H1 (cell line): ENCODE measurements around the gene CHST1. TPM values are rescaled to one million over a fixed set of nuclear protein-coding genes. Genes with fewer than 3 reads are reported as not detected.

Experiments used
- CTCF ChIA-PET: fragments of 300-600 bp; sonication (Branson Sonifier 250); formaldehyde crosslinking; loops from one replicate; lab custom pipeline; 2021; ENCODE audit not compliant: partially characterized antibody; lab: Charles Lee
- POLR2A ChIA-PET: fragments of 300-600 bp; sonication (Branson Sonifier 250); formaldehyde crosslinking; loops from one replicate; lab custom pipeline; 2021; ENCODE audit warnings: inconsistent platforms; ENCODE audit not compliant: partially characterized antibody; lab: Charles Lee
- DNase-seq, 2 experiments: peaks; one replicate each; pipeline versions ENCODE4 v3.0.0 to v3.0.0-alpha.2; 2010 to 2022; ENCODE audit warnings: low spot score in 2 of 2, low read depth in 1 of 2, mixed read lengths in 1 of 2
- FAIRE-seq: peaks from 2 replicates; lab custom pipeline; 2011; peaks lifted over from hg19 to GRCh38; lab: Jason Lieb, UNC
- H2AFZ ChIP-seq: 2 replicates; pipeline ENCODE4 v1.8.1; 2012; ENCODE audit warnings: low read length, inconsistent platforms
- H2AK5ac ChIP-seq: 2 replicates; pipeline ENCODE4 v1.6.1; 2013; ENCODE audit warnings: low read depth, low read length
- H2BK120ac ChIP-seq: replicated peaks from 2 replicates; pipeline ENCODE3; 2013; ENCODE audit warnings: low read depth, low read length, inconsistent platforms
- H2BK12ac ChIP-seq: 2 replicates; pipeline ENCODE4 v1.6.1; 2013; ENCODE audit warnings: low read depth, low read length
- H2BK15ac ChIP-seq: 2 replicates; pipeline ENCODE4 v1.6.1; 2013; ENCODE audit warnings: low read length
- H2BK20ac ChIP-seq: 2 replicates; pipeline ENCODE4 v1.6.1; 2013; ENCODE audit warnings: low read length
- H2BK5ac ChIP-seq: 2 replicates; pipeline ENCODE4 v1.6.1; 2013; ENCODE audit warnings: low read depth, low read length
- H3K14ac ChIP-seq: 2 replicates; pipeline ENCODE4 v1.6.1; 2013; ENCODE audit warnings: inconsistent platforms; ENCODE audit not compliant: insufficient read length
- H3K18ac ChIP-seq: 2 replicates; pipeline ENCODE4 v1.6.1; 2013; ENCODE audit warnings: low read length; ENCODE audit errors: extremely low read depth
- H3K23ac ChIP-seq: 2 replicates; pipeline ENCODE4 v1.6.1; 2013; ENCODE audit warnings: inconsistent platforms; ENCODE audit not compliant: insufficient read length
- H3K23me2 ChIP-seq: 2 replicates; pipeline ENCODE4 v1.6.1; 2013; ENCODE audit warnings: low read depth, low read length
- H3K27ac ChIP-seq: 2 replicates; pipeline ENCODE4 v1.6.1; 2011; ENCODE audit warnings: low read depth, low read length, inconsistent platforms
- H3K27me3 ChIP-seq, 4 experiments: replicated peaks in 1 of 4; 1 replicate in 1 of 4; 2 replicates in 3 of 4; pipeline versions ENCODE4 v1.6.1 to v1.8.1; 2011 to 2013; ENCODE audit warnings: low read length in 3 of 4, mild to moderate bottlenecking in 3 of 4, inconsistent platforms in 2 of 4, mixed read lengths in 2 of 4, moderate library complexity in 1 of 4; ENCODE audit not compliant: control insufficient read depth in 3 of 4, insufficient read depth in 3 of 4; ENCODE audit errors: extremely low read depth in 1 of 4
- H3K36me3 ChIP-seq, 4 experiments: 2 replicates each; pipeline versions ENCODE4 v1.6.1 to v1.8.1; 2011 to 2013; ENCODE audit warnings: mild to moderate bottlenecking in 4 of 4, low read length in 3 of 4, moderate library complexity in 2 of 4, control low read depth in 1 of 4, inconsistent platforms in 1 of 4; ENCODE audit not compliant: insufficient read depth in 4 of 4, control insufficient read depth in 2 of 4
- H3K4ac ChIP-seq: replicated peaks from 2 replicates; pipeline ENCODE3; 2013; ENCODE audit warnings: low read length, low read depth, mixed read lengths, inconsistent platforms; ENCODE audit not compliant: insufficient read length
- H3K4me1 ChIP-seq, 4 experiments: replicated peaks in 1 of 4; 1 replicate in 1 of 4; 2 replicates in 3 of 4; pipeline versions ENCODE4 v1.6.1 to v1.8.1; 2011 to 2013; ENCODE audit warnings: low read length in 3 of 4, inconsistent platforms in 2 of 4, mixed read lengths in 1 of 4; ENCODE audit not compliant: insufficient read depth in 4 of 4, control insufficient read depth in 3 of 4
- H3K4me2 ChIP-seq, 2 experiments: 2 replicates each; pipeline versions ENCODE4 v1.6.1 to v1.8.1; 2011 to 2013; ENCODE audit warnings: low read depth in 2 of 2, low read length in 2 of 2, control low read depth in 1 of 2, inconsistent platforms in 1 of 2, mild to moderate bottlenecking in 1 of 2; ENCODE audit not compliant: insufficient read depth in 1 of 2
- H3K4me3 ChIP-seq, 4 experiments: fragments of 200-600, 300-600 bp in 1 of 4; sonication (generic), shearing (Covaris generic), sonication (Bioruptor Twin) in 1 of 4; 2 replicates each; pipeline versions ENCODE4 v1.5.1 to v1.8.1; 2011 to 2016; ENCODE audit warnings: low read length in 4 of 4, low read depth in 3 of 4, control low read depth in 2 of 4, inconsistent platforms in 2 of 4, mild to moderate bottlenecking in 2 of 4, mixed read lengths in 1 of 4, moderate library complexity in 1 of 4; ENCODE audit not compliant: insufficient read depth in 2 of 4; ENCODE audit errors: extremely low read depth in 1 of 4
- H3K56ac ChIP-seq: replicated peaks from 2 replicates; pipeline ENCODE3; 2013; ENCODE audit warnings: low read depth, mild to moderate bottlenecking, mixed read lengths, low read length, inconsistent platforms; ENCODE audit not compliant: insufficient read length
- H3K79me1 ChIP-seq: 2 replicates; pipeline ENCODE4 v1.6.1; 2013; ENCODE audit warnings: low read depth, low read length, control low read depth
- H3K79me2 ChIP-seq, 2 experiments: 2 replicates each; pipeline versions ENCODE4 v1.6.1 to v1.8.1; 2012 to 2013; ENCODE audit warnings: low read length in 2 of 2, mild to moderate bottlenecking in 2 of 2, inconsistent platforms in 1 of 2; ENCODE audit not compliant: insufficient read depth in 2 of 2, control insufficient read depth in 1 of 2
- H3K9ac ChIP-seq, 4 experiments: replicated peaks in 1 of 4; 1 replicate in 1 of 4; 2 replicates in 3 of 4; pipeline versions ENCODE4 v1.6.1 to v1.8.1; 2011 to 2013; ENCODE audit warnings: low read depth in 3 of 4, low read length in 3 of 4, control low read depth in 2 of 4, mild to moderate bottlenecking in 2 of 4, moderate library complexity in 2 of 4, inconsistent platforms in 1 of 4; ENCODE audit errors: extremely low read depth in 1 of 4
- H3K9me3 ChIP-seq, 2 experiments: 2 replicates each; pipeline versions ENCODE4 v1.6.1 to v1.8.1; 2012 to 2013; ENCODE audit warnings: mild to moderate bottlenecking in 2 of 2, moderate library complexity in 2 of 2, control low read depth in 1 of 2, inconsistent platforms in 1 of 2, low read depth in 1 of 2, low read length in 1 of 2, mixed read lengths in 1 of 2; ENCODE audit not compliant: insufficient read depth in 2 of 2
- H4K20me1 ChIP-seq, 2 experiments: replicated peaks in 1 of 2; 2 replicates each; pipeline versions ENCODE3 to v1.8.1; 2011 to 2013; ENCODE audit warnings: inconsistent platforms in 2 of 2, low read length in 2 of 2, mild to moderate bottlenecking in 1 of 2; ENCODE audit not compliant: insufficient read depth in 2 of 2, control insufficient read depth in 1 of 2
- H4K5ac ChIP-seq: 2 replicates; pipeline ENCODE4 v1.6.1; 2013; ENCODE audit warnings: low read length, low read depth, mixed read lengths, inconsistent platforms; ENCODE audit not compliant: insufficient read length
- H4K8ac ChIP-seq: 2 replicates; pipeline ENCODE4 v1.8.0; 2013; ENCODE audit warnings: mild to moderate bottlenecking, moderate library complexity, low read length, inconsistent platforms; ENCODE audit not compliant: insufficient read depth; ENCODE audit errors: extremely low read depth
- H4K91ac ChIP-seq: replicated peaks from 2 replicates; pipeline ENCODE3; 2013; ENCODE audit warnings: low read length, mixed read lengths, inconsistent platforms; ENCODE audit not compliant: insufficient read length
- ATF3 ChIP-seq: IDR thresholded peaks from 2 replicates; pipeline ENCODE4 v1.6.1; 2011; ENCODE audit warnings: low read depth, mild to moderate bottlenecking, low read length; ENCODE audit not compliant: insufficient read depth
- CTCF ChIP-seq, 3 experiments: IDR thresholded peaks; 1 replicate in 2 of 3; 2 replicates in 1 of 3; pipeline versions ENCODE4 v1.5.1 to v1.6.1; 2011; ENCODE audit warnings: low read length in 3 of 3, mild to moderate bottlenecking in 3 of 3, inconsistent platforms in 2 of 3, low read depth in 1 of 3, moderate library complexity in 1 of 3; ENCODE audit not compliant: insufficient read depth in 1 of 3; ENCODE audit errors: control extremely low read depth in 1 of 3
- GABPA ChIP-seq: IDR thresholded peaks from 2 replicates; pipeline ENCODE4 v1.6.1; 2011; ENCODE audit warnings: mild to moderate bottlenecking, low read length, moderate library complexity, borderline replicate concordance; ENCODE audit not compliant: insufficient read depth
- JUND ChIP-seq: IDR thresholded peaks from 2 replicates; pipeline ENCODE4 v1.6.1; 2011; ENCODE audit warnings: mild to moderate bottlenecking, improper control_type of control experiment, low read length
- WGBS, 2 experiments: shearing (Covaris generic) in 1 of 2; methylation state at CpG; one replicate each; pipeline versions ENCODE4 v1.1.6 to v1.1.7; 2013 to 2015; ENCODE audit warnings: low lambda C conversion rate in 2 of 2, mixed read lengths in 2 of 2, inconsistent platforms in 1 of 2, low coverage in 1 of 2, missing lambda C conversion rate in 1 of 2; ENCODE audit not compliant: insufficient replicate concordance in 2 of 2, insufficient coverage in 1 of 2, insufficient read length in 1 of 2; ENCODE audit errors: extremely low coverage in 1 of 2, missing lambda C conversion rate in 1 of 2; 5-methylcytosine and 5-hydroxymethylcytosine counted together
- polyA plus RNA-seq, 7 experiments: library from polyadenylated mRNA; depleted of rRNA in 3 of 7; stranded (reverse) in 5 of 7; unstranded in 2 of 7; fragments of >200 nt in 5 of 7; fragments of 200-250 nt in 2 of 7; gene quantifications; 1 replicate in 5 of 7; 2 replicates in 1 of 7; 4 replicates in 1 of 7; pipeline versions ENCODE4 v1.2.1 to v1.2.3, GENCODE V29; 2011 to 2013; ENCODE audit warnings: missing spikeins in 2 of 7, mixed read lengths in 2 of 7
- total RNA-seq: library from RNA; stranded (reverse); fragmentation: NEBNext Ultra II Directional; extraction: Animal tissue kit (Norgen Biotek cat#: 25700); gene quantifications from 2 replicates; pipeline ENCODE4 v1.2.1, GENCODE V29; 2021

The CHST1 gene
- total and polyA plus RNA-seq, 2 of the 8 experiments (the other 6 are each of a cell fraction or from before 2014, with no cell fraction given), result 1.6 to 3.8 TPM

- H3K18ac ChIP-seq, result no peak overlapping the region
- no peak overlapping the region for H4K8ac ChIP-seq
- POLR2A ChIA-PET, result interaction anchor here (0.7 kb wide), 1 partner anchor 9 kb away, joined by 4 read pairs; no protein-coding TSS in a partner anchor
- no peaks in the 10 kb centered on the region for H3K79me1 ChIP-seq
- H2BK20ac ChIP-seq, result no peak overlapping the region
- H2AFZ ChIP-seq, result no peak overlapping the region
- no peaks in the 10 kb centered on the region; a peak in 1 of 7 replicates for H3K27me3 ChIP-seq
- no peaks in the 10 kb centered on the region for H4K20me1 ChIP-seq
- peaks cover 0 to 7% (median 2%) of the 10 kb centered on the region in 4 experiments; a peak in 3 of 7 replicates for H3K4me1 ChIP-seq
- no peak overlapping the region for H3K4ac ChIP-seq
- no peaks in the 10 kb centered on the region for H3K36me3 ChIP-seq
- TF ChIP-seq CTCF (IDR thresholded peaks at IDR 0.05; ENCODE audit: control extremely low read depth in 1 of 3, insufficient read depth in 1 of 3, low read depth in 1 of 3, low read length in 3 of 3) (no peak), JUND (no peak), GABPA (no peak), ATF3 (no peak)
- CTCF ChIA-PET, result interaction anchor here (0.7 to 2.8 kb wide), 5 partner anchors 8 to 192 kb away, joined by 3 to 23 read pairs (median 4); no protein-coding TSS in a partner anchor
- no peak overlapping the region for H2BK12ac ChIP-seq
- WGBS, 2 experiments, result 95% methylated on average over 7 of the region's 7 CpGs; no CpG with 5 or more reads in 1 of the 2 experiments
- no peak overlapping the region for H3K23ac ChIP-seq
- no peak overlapping the region for H3K4me3 ChIP-seq
- no peak overlapping the region for H4K5ac ChIP-seq
- H3K56ac ChIP-seq, result no peak overlapping the region
- no peaks in the 10 kb centered on the region for H3K23me2 ChIP-seq
- H3K4me2 ChIP-seq, result no peak overlapping the region
- H2BK15ac ChIP-seq, result no peak overlapping the region
- no peak overlapping the region for H3K27ac ChIP-seq
- H3K14ac ChIP-seq, result no peak overlapping the region
- no peak overlapping the region for H4K91ac ChIP-seq
- DNase-seq (no peak), FAIRE-seq (no peak)
- H2BK5ac ChIP-seq, result no peak overlapping the region
- no peaks in the 10 kb centered on the region for H3K79me2 ChIP-seq
- no peak overlapping the region for H2AK5ac ChIP-seq
- no peaks in the 10 kb centered on the region for H3K9me3 ChIP-seq
- H3K9ac ChIP-seq, result no peak overlapping the region
- H2BK120ac ChIP-seq, result no peak overlapping the region
Measured at GRCh38 chr11:45676522-45677095, 11.2 kb upstream of the CHST1 start.
